HG03139 (cell line): ENCODE data around the gene FIBCD1.

Experiments used
- ATAC-seq: cut with Tn5 transposase; IDR thresholded peaks from one replicate; pipeline ENCODE4 v1.9.1; 2021; ENCODE audit not compliant: unreplicated experiment

Gene FIBCD1

DNA sequence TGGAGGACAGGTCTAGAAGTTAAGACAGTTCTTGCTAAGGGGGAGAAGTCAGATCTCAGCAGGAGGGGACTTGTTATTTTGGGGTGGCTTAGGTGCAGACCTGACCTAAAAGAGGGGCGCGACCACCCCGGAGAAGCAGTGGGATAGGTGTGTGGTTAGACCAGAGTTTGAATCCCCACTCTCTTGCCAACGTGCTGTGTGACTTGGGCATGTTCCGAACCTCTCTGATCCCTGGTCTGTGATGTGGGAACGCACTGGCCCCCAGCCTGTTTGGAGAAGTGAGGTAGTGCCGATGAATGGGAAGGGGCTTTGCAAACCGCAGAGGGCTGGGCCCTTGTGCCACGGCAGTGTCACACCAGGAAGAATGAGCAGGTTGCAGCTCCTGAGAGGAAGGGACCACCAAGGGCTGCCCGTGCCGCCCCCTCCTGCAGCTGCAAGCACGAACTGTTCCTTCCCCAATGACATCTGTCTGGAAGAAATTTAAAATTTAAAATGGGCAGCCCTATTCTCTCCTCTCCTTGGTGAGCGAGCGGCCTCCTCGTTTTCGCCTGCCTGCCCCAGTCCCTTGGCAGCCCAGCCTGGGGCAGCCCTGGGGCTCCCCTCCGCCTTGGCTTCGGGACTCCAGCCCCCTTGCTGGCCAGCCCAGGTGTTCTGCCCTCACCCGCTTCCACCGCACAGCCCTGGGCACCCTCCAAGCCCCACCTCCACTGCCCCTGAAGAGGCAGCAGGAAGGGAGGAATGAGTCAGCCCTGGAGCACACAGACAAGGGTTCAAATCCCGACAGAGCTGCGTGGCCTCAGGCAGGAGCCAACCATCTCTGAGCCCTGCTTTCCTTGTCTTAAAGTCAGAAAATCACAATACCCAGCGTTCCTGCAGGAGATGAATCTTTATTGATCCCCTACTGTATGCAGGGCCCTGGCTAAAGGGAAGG lies 1.6 kb downstream of the FIBCD1 start:
- no peak for ATAC-seq

- no peak for ATAC-seq
Observed at GRCh38 chr9:130936285-130937117, 2.5 kb downstream of the FIBCD1 start.

- no peak for ATAC-seq
Observed at GRCh38 chr9:130935648-130936271, 3.3 kb downstream of the FIBCD1 start.

- no peak for ATAC-seq
Observed at GRCh38 chr9:130934702-130935647, 4.1 kb downstream of the FIBCD1 start.

DNA sequence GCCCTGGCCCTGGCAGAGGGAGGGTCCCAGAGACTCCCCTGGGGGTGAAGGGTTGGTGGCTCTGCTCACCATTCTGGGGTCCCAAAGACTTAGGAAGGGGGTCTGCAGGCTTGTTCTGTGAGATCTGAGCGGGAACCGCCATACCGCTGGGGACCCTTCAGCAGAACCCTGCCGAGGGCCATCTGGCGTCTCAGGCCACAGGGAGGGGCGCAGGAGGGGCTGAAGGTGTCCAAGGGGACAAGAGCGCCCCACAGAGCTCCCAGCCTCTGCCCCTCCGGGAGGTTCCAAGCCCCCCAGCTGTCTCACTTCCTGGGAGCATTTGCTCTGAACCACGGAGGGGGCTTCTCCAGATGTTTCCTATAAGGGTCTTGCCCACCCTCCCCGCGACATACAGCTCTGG lies 4.8 kb downstream of the FIBCD1 start:
- no peak for ATAC-seq

GRCh38 chr9:130933114-130934046 lies 5.7 kb downstream of the FIBCD1 start:
- no peak for ATAC-seq

- no peak for ATAC-seq
Observed at GRCh38 chr9:130932255-130933079, 6.6 kb downstream of the FIBCD1 start.

GRCh38 chr9:130931508-130932254 lies 7.4 kb downstream of the FIBCD1 start:
- ATAC-seq = no peak

DNA sequence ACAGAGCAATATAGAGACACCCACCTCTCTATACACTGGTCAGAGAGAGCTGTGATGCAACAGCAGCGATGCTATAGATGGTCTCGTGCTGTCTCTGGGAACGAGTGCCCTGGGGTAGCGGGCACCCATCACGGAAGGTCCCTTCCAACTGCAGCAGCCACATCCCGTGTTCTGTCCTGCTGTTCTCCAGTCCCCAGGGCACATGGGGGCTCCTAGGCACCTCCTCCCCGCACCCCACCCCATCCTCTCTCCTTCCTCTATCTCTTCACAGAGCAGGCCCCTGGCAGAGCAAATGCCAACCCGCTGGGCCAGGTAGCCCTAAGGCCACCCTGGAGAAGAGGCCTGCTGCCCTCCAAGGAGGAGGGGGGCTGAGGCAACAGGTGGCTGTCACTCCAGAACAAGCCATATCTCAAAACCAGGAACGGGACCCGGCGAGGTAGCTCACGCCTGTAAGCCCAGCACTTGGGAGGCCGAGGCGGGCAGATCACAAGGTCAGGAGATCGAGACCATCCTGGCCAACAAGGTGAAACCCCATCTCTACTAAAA lies 8.2 kb downstream of the FIBCD1 start:
- no peak for ATAC-seq

- ATAC-seq = no peak
Observed at GRCh38 chr9:130930132-130930803, 8.8 kb downstream of the FIBCD1 start.

- no peak for ATAC-seq
Observed at GRCh38 chr9:130929571-130930038, 9.4 kb downstream of the FIBCD1 start.

DNA sequence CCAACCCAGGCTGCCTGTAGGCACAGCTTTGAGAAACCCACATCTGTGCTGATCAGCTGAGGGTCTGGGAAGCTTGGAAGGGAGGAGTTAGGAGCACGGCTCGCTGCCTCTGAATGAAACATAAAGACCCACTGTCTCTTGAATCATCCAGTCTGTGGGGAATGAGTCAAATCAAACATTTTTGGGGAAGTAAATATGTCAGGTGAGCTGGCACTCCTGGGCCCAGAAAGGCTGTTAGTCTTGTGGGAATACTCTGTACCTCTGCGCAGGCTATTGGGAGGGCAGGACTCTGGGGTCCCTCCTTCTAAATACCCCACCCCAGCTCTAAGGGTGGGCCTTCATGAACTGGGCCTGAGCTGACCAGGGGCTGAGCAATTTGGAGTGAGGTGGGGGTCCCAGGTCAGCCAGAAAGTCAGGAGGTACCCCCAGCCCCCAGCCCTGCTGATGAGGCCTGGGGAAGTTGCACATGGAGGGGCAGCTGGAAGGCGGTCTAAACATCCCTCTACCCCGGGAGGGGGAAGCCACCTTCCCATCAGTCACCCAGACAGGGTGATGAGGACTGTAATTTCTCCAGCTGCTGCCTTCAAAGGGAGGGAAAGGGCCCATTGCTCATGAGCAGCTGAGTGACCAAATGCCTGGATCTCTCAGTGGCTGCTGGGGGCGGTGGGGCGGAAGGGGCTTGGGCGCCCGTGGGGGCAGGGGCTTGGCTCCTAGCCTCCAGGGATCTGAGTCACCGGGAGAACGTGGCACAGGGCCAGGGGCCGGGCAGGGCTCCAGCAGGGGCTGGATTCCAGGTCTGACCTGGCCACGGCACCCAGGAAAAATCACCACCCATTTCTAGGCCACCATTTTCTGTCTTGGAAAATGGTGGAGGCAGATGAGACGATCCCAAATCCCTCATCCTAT lies 10.8 kb downstream of the FIBCD1 start:
- no peak for ATAC-seq

GRCh38 chr9:130927338-130927737 lies 11.7 kb downstream of the FIBCD1 start:
- ATAC-seq = no peak

- ATAC-seq = no peak
Observed at GRCh38 chr9:130925050-130925678, 13.9 kb downstream of the FIBCD1 start.

- no peak for ATAC-seq
Observed at GRCh38 chr9:130924448-130924788, 14.6 kb downstream of the FIBCD1 start.
